HG03432 (cell line): Measurements from ENCODE around the gene PKIG.

ENCODE experiments used
- ATAC-seq: cut with Tn5 transposase; IDR thresholded peaks from one replicate; pipeline ENCODE4 v1.9.1; 2021; ENCODE audit warnings: mild to moderate bottlenecking, moderate library complexity; ENCODE audit not compliant: unreplicated experiment

The PKIG gene

GRCh38 chr20:44615876-44616603 lies 33.7 kb downstream of the PKIG start:
- no peak for ATAC-seq

GRCh38 chr20:44616604-44616964 lies 34.2 kb downstream of the PKIG start:
- ATAC-seq, result no peak

DNA sequence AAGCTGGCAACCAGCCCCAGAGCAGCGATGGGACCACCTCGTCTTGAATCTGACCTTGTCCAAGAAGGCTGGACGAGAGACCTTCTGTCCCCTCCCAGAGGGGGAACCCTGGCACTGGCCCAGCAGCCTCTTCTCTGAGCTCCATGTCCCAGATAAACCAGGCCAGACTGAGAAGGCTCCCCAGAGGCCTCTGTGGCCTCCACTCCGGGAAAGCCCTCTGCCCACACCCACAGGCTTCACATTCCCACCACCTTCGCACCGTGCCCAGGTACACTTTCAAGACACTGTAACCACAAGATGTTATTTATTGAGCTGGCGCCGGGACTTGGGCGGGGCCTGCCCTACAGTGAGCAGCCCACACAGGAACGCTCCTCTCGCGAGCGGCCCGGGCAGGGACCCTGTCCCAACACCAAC lies 35.9 kb downstream of the PKIG start:
- no peak for ATAC-seq

DNA sequence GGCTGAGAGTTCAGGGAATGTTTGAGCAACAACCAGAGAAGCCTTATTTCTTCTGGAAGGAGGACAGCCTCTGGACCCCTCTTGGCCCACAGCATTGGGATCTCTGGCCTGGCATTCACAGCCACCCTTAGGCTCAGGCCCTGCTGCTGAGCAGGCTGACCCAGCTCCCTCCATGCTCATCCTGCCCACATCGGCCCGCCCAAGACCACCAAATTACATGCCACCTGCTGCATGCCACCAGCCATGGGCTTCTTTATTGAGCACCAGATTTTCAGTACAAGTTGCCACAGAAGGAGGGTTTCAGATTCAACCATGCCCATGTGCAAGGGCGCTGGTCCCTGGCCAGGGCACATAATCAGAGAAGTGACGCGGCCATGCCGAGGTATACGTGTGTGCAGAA lies 36.9 kb downstream of the PKIG start:
- ATAC-seq, result no peak

DNA sequence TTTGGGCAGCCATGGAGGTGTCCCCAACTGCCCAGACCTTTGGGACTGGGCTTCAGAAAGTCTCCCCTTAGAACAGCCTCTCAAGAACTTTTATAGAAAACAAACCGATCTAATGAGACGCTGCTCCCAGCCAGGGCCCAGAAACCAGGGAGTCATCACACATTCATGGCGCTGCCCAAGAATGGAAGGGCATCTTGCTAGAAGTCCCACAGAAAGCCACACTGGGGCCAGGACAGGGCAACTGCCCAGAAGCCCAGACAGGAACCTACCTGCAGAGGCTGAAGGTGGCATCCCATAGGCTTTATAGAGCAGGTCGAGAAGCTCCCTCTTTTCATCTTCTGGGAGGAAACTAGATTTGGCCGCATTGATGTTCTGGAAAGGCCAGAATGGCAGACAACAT lies 37.7 kb downstream of the PKIG start:
- no peak for ATAC-seq

GRCh38 chr20:44621325-44621724 lies 38.9 kb downstream of the PKIG start:
- ATAC-seq, result no peak

GRCh38 chr20:44621939-44622338 lies 39.6 kb downstream of the PKIG start:
- no peak for ATAC-seq

GRCh38 chr20:44622501-44623270 lies 40.3 kb downstream of the PKIG start:
- ATAC-seq, result no peak

DNA sequence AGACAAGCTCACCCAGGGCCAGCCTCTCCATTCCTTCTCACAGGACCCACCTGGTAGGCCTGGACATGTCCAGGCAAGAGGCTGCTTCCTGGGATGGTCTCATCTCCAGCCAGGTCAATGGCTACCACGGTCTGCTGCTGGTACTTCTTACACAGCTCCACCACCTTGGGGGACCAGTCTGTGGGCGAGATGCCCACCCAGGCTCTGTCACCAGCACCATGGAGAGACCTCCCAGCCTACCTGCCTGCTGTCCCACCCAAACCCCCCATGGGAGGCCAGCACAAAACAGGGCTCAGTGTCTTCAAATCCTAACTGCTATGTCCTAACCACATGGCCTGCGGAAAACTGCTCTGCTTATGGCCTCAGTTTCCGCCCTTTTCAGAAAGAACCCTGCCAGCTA lies 41.8 kb downstream of the PKIG start:
- no peak for ATAC-seq

DNA sequence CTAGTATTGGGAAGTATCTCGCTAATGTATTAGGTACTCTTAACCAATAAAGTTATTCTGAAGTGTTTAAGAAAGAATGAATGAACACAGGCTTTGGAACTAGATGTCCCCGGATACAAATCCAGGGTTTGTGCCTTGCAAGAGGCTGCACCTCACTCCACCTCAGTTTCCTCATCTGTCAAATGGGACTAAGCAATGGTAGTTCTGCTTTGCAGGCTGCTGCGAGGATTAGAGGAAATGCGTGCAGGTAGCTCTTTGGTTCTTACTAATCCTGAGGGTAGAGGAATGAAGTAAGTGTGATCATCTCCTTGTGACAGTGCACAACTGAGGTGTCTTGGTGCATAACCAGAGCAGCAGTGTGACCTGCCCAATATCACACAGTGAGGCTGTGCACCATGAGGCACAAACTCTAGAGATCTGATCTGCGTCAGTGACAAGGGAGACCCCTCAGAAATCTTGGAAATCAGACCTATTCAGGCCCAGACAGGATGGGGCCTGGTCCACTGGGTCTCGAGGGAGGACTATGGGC lies 42.4 kb downstream of the PKIG start:
- ATAC-seq, result no peak

DNA sequence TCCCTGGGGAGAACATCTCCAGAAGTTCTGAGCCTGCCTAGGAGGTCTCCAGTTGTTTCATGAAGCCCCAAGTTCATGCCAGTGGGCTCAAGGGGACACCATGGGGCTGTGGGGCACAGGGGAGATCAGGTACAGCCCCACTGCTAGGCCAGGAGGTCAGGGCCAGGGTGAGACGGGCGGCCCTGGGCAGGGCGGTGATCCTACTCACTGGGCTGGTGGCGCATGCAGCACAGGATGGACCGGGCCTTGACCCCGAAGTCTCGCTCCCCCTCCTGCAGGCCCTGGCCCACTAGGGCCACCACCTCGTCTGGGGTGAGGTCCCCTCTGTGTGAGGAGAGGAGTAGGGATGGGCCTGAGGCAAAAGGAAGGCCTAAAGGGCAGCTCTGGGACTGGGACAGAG lies 43.0 kb downstream of the PKIG start:
- ATAC-seq, result no peak

GRCh38 chr20:44626278-44626677 lies 43.9 kb downstream of the PKIG start:
- no peak for ATAC-seq

DNA sequence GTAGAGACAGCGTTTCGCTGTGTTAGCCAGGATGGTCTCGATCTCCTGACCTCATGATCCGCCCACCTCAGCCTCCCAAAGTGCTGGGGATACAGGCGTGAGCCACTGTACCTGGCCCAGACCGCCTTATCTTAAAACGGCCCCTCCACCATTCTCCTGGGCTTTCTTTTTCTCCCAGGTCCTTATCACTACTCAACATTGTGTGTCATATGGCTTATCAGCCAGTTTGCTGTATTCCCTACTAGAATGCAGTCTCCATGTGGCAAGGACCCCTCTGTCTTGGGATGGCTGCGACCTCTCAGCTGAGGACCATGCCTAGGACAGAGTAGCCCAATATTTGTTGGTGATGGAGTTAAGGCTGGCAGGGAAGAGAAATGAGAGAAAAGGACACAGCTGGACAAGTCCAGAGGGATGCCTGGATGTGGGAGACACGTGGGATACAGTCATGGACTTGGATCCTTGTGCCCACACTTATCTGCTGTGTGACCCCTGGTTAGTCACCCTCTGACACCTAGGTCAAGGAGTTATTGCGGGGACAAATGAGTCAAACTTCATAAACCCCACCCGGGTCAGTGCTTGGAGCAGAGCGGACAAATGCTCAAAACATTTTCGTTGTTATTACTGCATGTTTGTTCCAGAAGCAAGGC lies 45.1 kb downstream of the PKIG start:
- ATAC-seq, result no peak

- ATAC-seq, result no peak
Observed at GRCh38 chr20:44629017-44629385, 46.6 kb downstream of the PKIG start.

- ATAC-seq, result no peak
Observed at GRCh38 chr20:44629542-44629941, 47.2 kb downstream of the PKIG start.

DNA sequence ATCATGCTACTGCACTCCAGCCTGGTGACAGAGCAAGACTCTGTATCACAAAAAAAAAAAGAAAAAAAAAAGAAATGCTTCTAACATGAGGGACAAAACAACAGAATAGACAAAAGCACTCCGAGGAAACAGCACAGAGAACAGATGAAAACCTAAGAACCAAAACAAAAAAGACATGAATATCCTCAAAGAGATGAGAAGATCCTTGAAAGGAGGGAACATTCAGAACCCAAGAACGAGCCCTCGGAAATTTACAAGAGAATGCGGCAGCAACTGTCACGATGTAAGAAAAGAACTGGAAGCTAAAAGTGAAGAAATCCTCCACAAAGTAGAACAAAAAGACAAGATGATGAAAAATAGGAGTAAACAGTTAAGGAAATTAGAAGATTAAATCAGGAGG lies 47.9 kb downstream of the PKIG start:
- ATAC-seq, result no peak

DNA sequence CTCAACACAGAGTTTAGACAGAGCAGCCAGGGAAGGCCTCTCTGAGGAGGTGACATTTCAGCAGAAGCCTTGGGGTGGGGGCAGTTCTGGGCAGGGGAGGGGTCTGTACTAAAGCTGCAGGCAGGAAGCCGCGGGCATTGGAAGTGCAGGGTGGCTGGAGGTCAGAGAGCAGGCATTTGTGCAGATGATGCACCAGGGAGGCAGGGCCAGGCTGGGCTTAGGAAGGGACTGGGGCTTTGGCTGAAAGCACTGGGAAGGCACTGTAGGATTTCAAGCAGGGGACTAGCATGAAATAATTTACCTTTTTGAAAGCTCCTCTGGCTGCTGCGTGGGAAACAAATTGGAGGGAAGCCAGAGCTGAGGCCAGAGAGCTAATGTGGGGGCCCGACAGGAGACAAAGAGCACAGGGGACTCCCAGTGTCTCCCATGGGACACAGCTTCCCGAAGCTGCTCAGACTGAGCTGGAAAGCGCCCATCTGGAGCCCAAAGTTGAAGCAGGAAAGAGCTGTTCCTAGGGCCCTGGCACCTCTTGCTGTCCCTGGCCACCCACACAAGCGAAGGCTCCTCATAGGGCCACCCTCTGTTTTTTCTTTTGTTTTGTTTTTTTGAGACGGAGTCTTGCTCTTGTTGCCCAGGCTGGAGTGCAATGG lies 49.8 kb downstream of the PKIG start:
- no peak for ATAC-seq

DNA sequence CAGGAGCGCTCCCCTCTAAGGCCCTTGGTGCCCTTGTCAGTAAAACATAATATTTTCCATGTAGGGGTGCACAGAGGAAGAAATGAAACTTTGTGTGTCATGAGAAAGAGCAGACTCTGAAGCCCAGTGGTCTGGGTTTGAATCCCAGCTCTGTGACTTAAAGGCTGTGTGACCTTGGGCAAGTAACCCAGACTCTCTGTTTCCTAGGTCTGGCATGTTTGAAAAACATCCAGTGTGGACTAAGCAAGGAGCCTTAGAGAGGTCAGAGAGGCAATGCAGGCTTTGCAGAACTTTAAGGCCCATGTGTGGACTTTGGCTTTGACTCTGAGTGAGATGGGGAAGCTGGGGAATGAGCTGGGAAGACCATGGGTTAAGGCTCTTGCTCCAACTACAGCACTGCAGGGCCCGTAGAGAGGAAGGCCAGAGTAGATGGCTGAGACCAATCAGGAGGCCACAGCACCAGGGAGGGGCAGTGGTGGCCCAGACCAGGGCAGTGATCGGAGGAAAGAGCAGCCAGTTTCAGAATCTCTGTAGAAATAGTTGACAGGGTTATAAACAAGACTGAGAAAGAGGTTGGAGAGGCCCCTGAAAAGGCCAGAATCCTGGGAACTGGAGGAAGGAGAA lies 50.9 kb downstream of the PKIG start:
- no peak for ATAC-seq

GRCh38 chr20:44633872-44634600 lies 51.7 kb downstream of the PKIG start:
- no peak for ATAC-seq

DNA sequence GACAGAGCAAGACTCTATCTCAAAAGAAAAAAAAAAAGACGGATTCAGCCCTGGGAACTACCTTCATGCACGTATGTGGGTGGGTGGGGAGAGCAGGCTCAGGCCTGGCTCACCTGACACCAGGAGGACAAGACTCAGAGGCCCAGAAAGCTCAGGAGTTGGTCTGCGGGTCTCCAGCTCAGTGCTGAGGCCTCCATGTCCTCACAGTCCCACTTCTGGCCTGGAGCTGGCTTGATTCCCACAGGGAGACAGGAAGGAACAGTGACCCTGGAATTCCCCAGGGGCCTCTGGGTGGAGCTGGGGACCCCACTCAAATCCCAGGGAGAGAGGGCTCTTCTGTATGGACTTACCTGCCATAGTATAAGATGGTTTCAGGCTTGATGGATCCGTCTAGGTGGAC lies 53.5 kb downstream of the PKIG start:
- ATAC-seq, result no peak
